Loucy (cell line): ENCODE measurements around the gene LYG2.

ENCODE experiments used
- EZH2phosphoT487 ChIP-seq: fragments of 200-600 bp; IDR thresholded peaks from 2 replicates; pipeline ENCODE4 v1.6.1; 2018; ENCODE audit warnings: antibody characterized with exemption, mild to moderate bottlenecking, moderate library complexity, borderline replicate concordance
- TF ChIP-seq, protein P1 (sequence below): fragments of 200-600 bp; sonication (generic); conservative IDR thresholded peaks from 2 replicates; pipeline ENCODE4 v1.5.1; 2014; ENCODE audit warnings: mild to moderate bottlenecking, antibody characterized with exemption, low read length

DNA sequence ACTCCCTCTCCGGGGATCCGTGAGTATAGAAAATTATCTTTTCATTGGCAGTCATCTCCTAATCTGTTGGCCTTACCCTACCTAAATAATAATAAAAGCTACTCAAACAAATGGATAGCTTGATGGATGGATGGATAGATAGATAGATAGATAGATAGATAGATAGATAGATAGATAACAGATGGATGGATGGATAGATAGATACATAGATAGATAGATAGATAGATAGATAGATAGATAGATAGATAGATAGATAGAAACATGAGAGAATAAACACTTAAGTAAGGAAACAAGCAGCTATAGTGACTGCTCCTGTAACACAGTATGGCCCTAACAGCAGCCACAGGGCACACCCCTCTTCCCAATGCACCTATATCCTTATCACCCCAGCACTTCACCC is 39.4 kb downstream of the LYG2 start:
- TF ChIP-seq, protein P1, sequence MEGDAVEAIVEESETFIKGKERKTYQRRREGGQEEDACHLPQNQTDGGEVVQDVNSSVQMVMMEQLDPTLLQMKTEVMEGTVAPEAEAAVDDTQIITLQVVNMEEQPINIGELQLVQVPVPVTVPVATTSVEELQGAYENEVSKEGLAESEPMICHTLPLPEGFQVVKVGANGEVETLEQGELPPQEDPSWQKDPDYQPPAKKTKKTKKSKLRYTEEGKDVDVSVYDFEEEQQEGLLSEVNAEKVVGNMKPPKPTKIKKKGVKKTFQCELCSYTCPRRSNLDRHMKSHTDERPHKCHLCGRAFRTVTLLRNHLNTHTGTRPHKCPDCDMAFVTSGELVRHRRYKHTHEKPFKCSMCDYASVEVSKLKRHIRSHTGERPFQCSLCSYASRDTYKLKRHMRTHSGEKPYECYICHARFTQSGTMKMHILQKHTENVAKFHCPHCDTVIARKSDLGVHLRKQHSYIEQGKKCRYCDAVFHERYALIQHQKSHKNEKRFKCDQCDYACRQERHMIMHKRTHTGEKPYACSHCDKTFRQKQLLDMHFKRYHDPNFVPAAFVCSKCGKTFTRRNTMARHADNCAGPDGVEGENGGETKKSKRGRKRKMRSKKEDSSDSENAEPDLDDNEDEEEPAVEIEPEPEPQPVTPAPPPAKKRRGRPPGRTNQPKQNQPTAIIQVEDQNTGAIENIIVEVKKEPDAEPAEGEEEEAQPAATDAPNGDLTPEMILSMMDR, result no peak
- TF ChIP-seq EZH2phosphoT487, result no peak
